GM23338 (cell line): ENCODE results near the gene DMBX1. TPM values are rescaled to one million over a fixed set of nuclear protein-coding genes. Genes with fewer than 3 reads are reported as not detected.
A peak's percentile ranks its signal among the peaks of the same experiment; 100 is the strongest.

Source experiments
- ATAC-seq: fragments of 200-7000 bp; cut with Tn5 transposase; 3 replicates; pipeline ENCODE4 v1.9.1; 2020
- DNase-seq: peaks from one replicate; pipeline ENCODE4 v3.0.0-alpha.2; 2015; ENCODE audit warnings: low spot score
- H2AFZ ChIP-seq: fragments of 200-600 bp; sonication (generic); 2 replicates; pipeline ENCODE4 v1.8.0; 2016; ENCODE audit warnings: antibody characterized with exemption, mild to moderate bottlenecking, moderate library complexity
- H3F3A ChIP-seq: fragments of 200-600 bp; sonication (generic); replicated peaks from 2 replicates; pipeline ENCODE4 v1.8.0; 2017; ENCODE audit warnings: antibody characterized with exemption, mixed run types, low read depth
- H3K27ac ChIP-seq: fragments of 200-600 bp; sonication (generic); 2 replicates; pipeline ENCODE4 v1.6.1; 2016; ENCODE audit warnings: low read depth
- H3K27me3 ChIP-seq: fragments of 200-600 bp; sonication (generic); 2 replicates; pipeline ENCODE4 v1.8.0; 2016; ENCODE audit warnings: mild to moderate bottlenecking, mixed run types, moderate library complexity; ENCODE audit not compliant: insufficient read depth
- H3K36me3 ChIP-seq: fragments of 200-600 bp; sonication (generic); 2 replicates; pipeline ENCODE4 v1.8.0; 2016; ENCODE audit warnings: mild to moderate bottlenecking; ENCODE audit not compliant: insufficient read depth
- H3K4me1 ChIP-seq: fragments of 200-600 bp; sonication (generic); 2 replicates; pipeline ENCODE4 v1.8.0; 2016; ENCODE audit warnings: mild to moderate bottlenecking, moderate library complexity; ENCODE audit not compliant: insufficient read depth
- H3K4me2 ChIP-seq: fragments of 200-600 bp; sonication (generic); 2 replicates; pipeline ENCODE4 v1.7.1; 2017; ENCODE audit warnings: mixed run types
- H3K4me3 ChIP-seq: fragments of 200-600 bp; sonication (generic); 2 replicates; pipeline ENCODE4 v1.6.1; 2016; ENCODE audit warnings: mixed run types
- H3K79me2 ChIP-seq: fragments of 200-600 bp; sonication (generic); replicated peaks from 2 replicates; pipeline ENCODE4 v1.8.0; 2017; ENCODE audit warnings: mild to moderate bottlenecking; ENCODE audit not compliant: insufficient read depth
- H3K9me2 ChIP-seq: fragments of 200-600 bp; sonication (generic); 2 replicates; pipeline ENCODE4 v1.8.0; 2017; ENCODE audit not compliant: insufficient read depth
- H4K20me1 ChIP-seq: fragments of 200-600 bp; sonication (generic); replicated peaks from 2 replicates; pipeline ENCODE4 v1.8.0; 2017; ENCODE audit warnings: mild to moderate bottlenecking; ENCODE audit not compliant: insufficient read depth
- H3K27ac Mint-ChIP-seq: 2 replicates; pipeline ENCODE4 v1.8.0; 2020; ENCODE audit warnings: inconsistent platforms, mild to moderate bottlenecking, moderate library complexity, mixed read lengths
- H3K27me3 Mint-ChIP-seq: 3 replicates; pipeline ENCODE4 v1.8.0; 2022; ENCODE audit warnings: low read depth, mild to moderate bottlenecking, moderate library complexity, mixed read lengths, inconsistent platforms; ENCODE audit not compliant: insufficient read depth, poor library complexity
- H3K36me3 Mint-ChIP-seq: 3 replicates; pipeline ENCODE4 v1.8.0; 2021; ENCODE audit warnings: low read depth, mild to moderate bottlenecking, inconsistent platforms, moderate library complexity, mixed read lengths
- H3K4me1 Mint-ChIP-seq: 3 replicates; pipeline ENCODE4 v1.8.0; 2020; ENCODE audit warnings: mild to moderate bottlenecking, inconsistent platforms, mixed read lengths
- H3K4me3 Mint-ChIP-seq: 3 replicates; pipeline ENCODE4 v1.8.0; 2021; ENCODE audit warnings: moderate library complexity, mild to moderate bottlenecking, inconsistent platforms, mixed read lengths
- H3K9me3 Mint-ChIP-seq: 3 replicates; pipeline ENCODE4 v1.8.0; 2020; ENCODE audit warnings: moderate library complexity, mild to moderate bottlenecking, inconsistent platforms, mixed read lengths
- CREB1 ChIP-seq: fragments of 250-450 bp; sonication (Bioruptor Pico); IDR thresholded peaks from 2 replicates; pipeline ENCODE4 v1.5.0; 2020; ENCODE audit warnings: low read depth, mild to moderate bottlenecking, moderate library complexity
- CTCF ChIP-seq, 2 experiments: fragments of 200-600 bp in 1 of 2; sonication (generic) in 1 of 2; conservative IDR thresholded peaks; 2 replicates each; pipeline versions ENCODE4 v1.5.1 to v1.6.1; 2016 to 2017; ENCODE audit warnings: antibody characterized with exemption in 2 of 2, low read depth in 2 of 2, mild to moderate bottlenecking in 2 of 2, moderate library complexity in 1 of 2
- POLR2AphosphoS5 ChIP-seq: IDR thresholded peaks from 2 replicates; pipeline ENCODE4 v1.6.1; 2016; ENCODE audit warnings: antibody characterized with exemption, low read depth
- REST ChIP-seq: IDR thresholded peaks from one replicate; pipeline ENCODE4 v1.6.1; 2018; ENCODE audit warnings: antibody characterized with exemption; ENCODE audit not compliant: unreplicated experiment
- STAT1 ChIP-seq: IDR thresholded peaks from one replicate; pipeline ENCODE4 v1.6.1; 2016; ENCODE audit warnings: antibody characterized with exemption; ENCODE audit not compliant: unreplicated experiment
- ZNF114 ChIP-seq: fragments of 250-450 bp; sonication (Bioruptor Pico); IDR thresholded peaks from 2 replicates; pipeline ENCODE4 v1.5.0; 2020; ENCODE audit warnings: mild to moderate bottlenecking, moderate library complexity
- ZNF462 ChIP-seq: fragments of 250-450 bp; sonication (Bioruptor Pico); IDR thresholded peaks from 2 replicates; pipeline ENCODE4 v1.5.0; 2020; ENCODE audit warnings: mild to moderate bottlenecking, moderate library complexity
- polyA plus RNA-seq: library from polyadenylated mRNA; unstranded; fragments of >200 nt; fragmentation: Nextera tagmentation; extraction: Ambion mirVana; gene quantifications from 2 replicates; pipeline ENCODE4 v1.2.1, GENCODE V29; 2016
- total RNA-seq: library from RNA; depleted of rRNA; stranded (reverse); fragments of >200 nt; shearing (Covaris generic); gene quantifications from 2 replicates; pipeline ENCODE4 v1.2.3, GENCODE V29; 2014

The DMBX1 gene
- total and polyA plus RNA-seq, 2 experiments from 2014 or later: 0.11 TPM; not detected in 1

- TF ChIP-seq REST (no peak), CREB1 (CRISPR knock-in tag) (no peak), ZNF462 (CRISPR knock-in tag) (no peak), POLR2AphosphoS5 (no peak), ZNF114 (CRISPR knock-in tag) (no peak)
Measured at GRCh38 chr1:46474570-46474969, 15.1 kb upstream of the DMBX1 start (continued).

- H3K9me3 Mint-ChIP-seq: no peaks in the 10 kb centered on the region; the same call in 2 of the 3 replicates
- no peak for DNase-seq
- Histone ChIP-seq H3F3A (no peaks in the 10 kb centered on the region), H3K27me3 (peaks cover 96% of the 10 kb centered on the region), H2AFZ (no peak overlapping the region), H3K79me2 (no peaks in the 10 kb centered on the region), H3K36me3 (no peaks in the 10 kb centered on the region), H4K20me1 (no peaks in the 10 kb centered on the region), H3K4me1 (peaks cover 16% of the 10 kb centered on the region), H3K27ac (no peak overlapping the region), H3K4me2 (no peak overlapping the region), H3K9me2 (no peaks in the 10 kb centered on the region), H3K4me3 (no peak overlapping the region)
- ATAC-seq: no peak
- peaks cover 28% of the 10 kb centered on the region for H3K27me3 Mint-ChIP-seq
- no peak overlapping the region for H3K4me3 Mint-ChIP-seq
- H3K36me3 Mint-ChIP-seq: no peaks in the 10 kb centered on the region
- H3K4me1 Mint-ChIP-seq: peaks cover 34% of the 10 kb centered on the region
- no peak overlapping the region for H3K27ac Mint-ChIP-seq
- TF ChIP-seq STAT1: no peak
- 0 out of 4 replicates have a peak, but pooled peaks of 1 of the 2 experiments have one; percentile 10 for TF ChIP-seq CTCF (conservative IDR thresholded peaks at IDR 0.05; ENCODE audit: low read depth in 2 of 2)
Measured at GRCh38 chr1:46476673-46477072, 13.0 kb upstream of the DMBX1 start.
